NCI-H1092 (cell line): Measurements from ENCODE around the gene RGS2.

Experiments used
- DNase-seq: peaks from one replicate; lab custom pipeline; 2025; lab: John Stamatoyannopoulos, UW

The RGS2 gene, protein sequence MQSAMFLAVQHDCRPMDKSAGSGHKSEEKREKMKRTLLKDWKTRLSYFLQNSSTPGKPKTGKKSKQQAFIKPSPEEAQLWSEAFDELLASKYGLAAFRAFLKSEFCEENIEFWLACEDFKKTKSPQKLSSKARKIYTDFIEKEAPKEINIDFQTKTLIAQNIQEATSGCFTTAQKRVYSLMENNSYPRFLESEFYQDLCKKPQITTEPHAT

GRCh38 chr1:192808518-192809306, at the start of gene RGS2:
RGS2 (plus strand) TSS chr1:192809039; CDS start chr1:192809072, 33 bp downstream.
- peak; percentile 92 for DNase-seq

GRCh38 chr1:192759104-192759503, 49.7 kb upstream of the RGS2 start:
- no peak for DNase-seq

DNA sequence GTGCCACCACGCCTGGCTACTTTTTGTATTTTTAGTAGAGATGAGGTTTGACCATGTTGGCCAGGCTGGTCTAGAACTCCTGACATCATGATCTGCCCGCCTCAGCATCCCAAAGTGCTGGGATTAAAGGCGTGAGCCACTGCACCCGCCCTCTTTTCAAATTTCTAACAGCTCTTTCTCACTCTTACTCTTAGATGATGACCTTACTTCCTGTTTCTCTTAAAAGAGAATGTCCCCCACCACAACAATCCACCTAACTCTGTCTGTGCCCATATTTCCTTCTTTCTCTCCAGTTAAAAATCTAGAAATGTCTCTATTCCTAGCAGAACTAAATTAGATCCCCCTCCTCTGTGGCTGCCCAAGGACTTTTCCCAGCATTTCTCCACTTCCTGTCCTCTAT, 46.6 kb upstream of the RGS2 start:
- DNase-seq = no peak

DNA sequence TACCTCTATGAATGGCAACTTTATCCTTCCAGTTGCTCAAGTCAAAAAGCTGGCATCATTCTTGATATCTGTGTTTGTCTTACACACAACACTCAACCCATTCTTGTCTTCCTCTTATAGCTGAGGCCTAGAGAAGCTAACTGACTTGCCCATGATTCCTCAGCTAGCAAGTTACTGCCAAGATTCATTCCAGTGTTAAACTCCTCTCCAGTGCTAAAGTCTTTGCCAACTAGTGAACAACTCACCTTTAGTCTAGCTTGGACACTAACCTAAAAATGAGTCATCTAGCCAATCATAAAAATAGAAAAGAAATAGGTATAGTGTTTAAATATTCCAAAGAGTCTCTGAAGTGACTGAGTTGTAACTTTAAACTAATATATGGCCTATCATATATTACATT, 45.6 kb upstream of the RGS2 start:
- DNase-seq = no peak

DNA sequence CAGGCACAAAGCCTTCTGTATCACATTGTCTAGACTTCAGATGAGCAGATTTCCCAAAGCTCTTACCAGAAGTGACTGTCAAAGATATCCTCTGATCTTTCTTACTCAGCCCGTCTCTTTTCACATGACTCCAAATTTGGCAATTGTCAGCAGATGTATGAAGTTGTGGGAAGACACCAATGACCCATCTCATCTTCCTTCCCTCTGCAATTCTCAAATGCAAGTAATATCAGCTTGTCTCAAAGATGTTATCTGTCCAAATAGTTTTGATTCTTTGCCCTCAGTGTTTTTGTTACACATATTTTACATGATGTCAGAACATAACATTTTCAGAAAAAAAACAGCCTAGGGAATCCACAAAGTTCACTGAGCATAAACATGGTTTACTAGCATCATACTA, 45.1 kb upstream of the RGS2 start:
- no peak for DNase-seq

DNA sequence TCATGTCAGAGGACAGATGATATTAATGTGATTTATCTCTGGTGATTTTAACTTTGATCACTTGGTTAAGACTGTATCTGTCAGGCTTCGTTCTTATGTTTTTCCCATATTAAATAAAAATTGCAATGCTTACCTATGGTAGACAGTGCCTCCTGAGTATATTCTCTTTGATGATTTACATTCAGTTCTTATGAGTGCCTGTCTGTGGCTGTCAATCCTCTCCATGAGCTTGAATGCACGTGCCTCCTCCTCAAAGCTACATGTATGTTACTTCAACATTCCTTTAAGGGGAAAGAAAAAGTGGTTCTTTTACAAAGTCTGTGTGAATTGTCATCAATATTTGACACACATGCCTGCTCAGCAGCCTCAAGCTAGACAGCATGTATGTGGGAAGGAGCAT, 44.2 kb upstream of the RGS2 start:
- DNase-seq = no peak

DNA sequence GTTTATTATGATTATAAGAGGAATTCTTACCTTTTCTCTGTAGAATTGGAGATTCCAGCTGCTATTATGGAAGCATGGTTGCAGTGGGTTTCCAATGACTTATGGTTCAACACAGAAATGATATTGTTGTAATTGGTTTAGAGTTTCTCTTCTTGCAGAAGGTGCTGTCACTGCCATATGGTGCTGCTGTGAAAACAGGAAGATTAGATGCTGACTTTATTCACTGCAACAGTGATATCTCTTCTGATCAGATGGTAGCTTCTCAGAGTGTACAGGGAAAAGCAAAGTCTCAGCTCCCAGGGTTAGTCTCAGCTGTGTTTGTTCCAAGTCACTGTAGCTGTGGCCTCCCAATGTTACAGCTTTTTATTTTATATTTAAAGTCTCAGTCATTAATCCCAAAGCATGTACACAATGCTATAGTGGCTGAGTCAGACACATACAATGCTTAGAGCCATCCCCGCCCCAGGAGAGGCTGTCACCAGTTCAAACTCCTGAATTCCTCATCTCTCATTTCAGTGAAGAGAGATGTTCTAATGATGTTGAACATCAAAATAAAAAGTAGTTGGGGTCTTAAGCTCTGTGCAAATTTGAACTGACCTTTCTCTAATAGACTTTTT, 42.7 kb upstream of the RGS2 start:
- no peak for DNase-seq

- DNase-seq = no peak
Observed at GRCh38 chr1:192766876-192767275, 42.0 kb upstream of the RGS2 start.

DNA sequence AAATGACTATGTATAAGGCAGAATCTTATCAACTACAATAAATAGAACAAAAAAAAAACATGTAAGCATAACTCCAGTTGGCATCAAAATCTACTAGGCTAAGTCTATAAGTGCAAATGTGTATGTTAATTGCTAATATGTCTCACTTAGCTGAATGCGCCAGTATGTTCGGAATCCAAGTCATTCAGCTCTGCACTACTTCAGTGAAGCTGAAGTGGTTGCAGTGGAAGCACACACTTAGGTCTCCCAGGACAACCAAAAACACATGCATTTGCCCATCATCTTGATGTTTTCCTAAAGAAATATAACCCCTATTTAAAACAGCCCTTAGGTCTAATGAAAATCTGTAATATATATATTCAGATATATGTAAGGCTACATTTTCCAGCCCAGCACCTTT, 41.0 kb upstream of the RGS2 start:
- no peak for DNase-seq

- DNase-seq = no peak
Observed at GRCh38 chr1:192768463-192768862, 40.4 kb upstream of the RGS2 start.

- DNase-seq = no peak
Observed at GRCh38 chr1:192771341-192771740, 37.5 kb upstream of the RGS2 start.

- no peak for DNase-seq
Observed at GRCh38 chr1:192775631-192776030, 33.2 kb upstream of the RGS2 start.

GRCh38 chr1:192776206-192776605, 32.6 kb upstream of the RGS2 start:
- DNase-seq = no peak

DNA sequence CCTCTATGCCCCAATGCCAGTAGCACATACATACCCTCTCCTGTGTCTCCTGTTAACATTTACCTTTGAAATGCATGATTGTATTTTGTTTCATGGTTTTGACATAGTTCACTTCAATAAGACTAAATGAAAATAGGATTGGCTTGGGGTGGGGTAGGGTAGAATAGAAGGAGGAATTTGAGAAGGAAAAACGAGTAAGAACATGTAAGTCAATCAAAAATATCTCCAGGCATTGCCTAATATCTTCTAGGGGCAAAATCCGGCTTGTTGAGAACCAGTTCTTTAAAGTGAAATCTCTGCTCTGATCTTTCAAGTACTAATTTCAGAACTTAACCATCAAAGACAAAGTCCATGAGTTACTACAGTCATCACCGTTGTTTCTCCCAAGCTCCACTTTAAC, 31.8 kb upstream of the RGS2 start:
- no peak for DNase-seq

- no peak for DNase-seq
Observed at GRCh38 chr1:192783791-192784190, 25.0 kb upstream of the RGS2 start.

- no peak for DNase-seq
Observed at GRCh38 chr1:192784397-192784796, 24.4 kb upstream of the RGS2 start.

DNA sequence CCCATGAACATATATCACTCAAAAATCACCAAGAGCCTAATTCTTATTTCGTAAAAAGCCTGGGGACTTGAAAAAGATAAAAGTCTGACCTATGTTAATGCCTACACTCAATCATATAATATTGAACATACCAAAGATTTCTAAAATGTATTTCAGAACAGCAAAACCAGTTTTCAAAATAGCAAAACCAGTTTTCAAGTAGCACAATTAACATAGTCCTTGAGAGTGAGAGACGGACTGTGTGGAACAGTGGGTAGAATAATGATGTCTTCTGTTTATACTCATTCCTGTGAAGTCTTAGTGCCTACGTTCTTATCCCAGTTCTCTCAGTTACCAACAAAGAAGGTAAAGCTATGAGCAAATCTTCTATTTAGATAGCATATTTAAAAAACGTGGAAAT, 22.3 kb upstream of the RGS2 start:
- no peak for DNase-seq

DNA sequence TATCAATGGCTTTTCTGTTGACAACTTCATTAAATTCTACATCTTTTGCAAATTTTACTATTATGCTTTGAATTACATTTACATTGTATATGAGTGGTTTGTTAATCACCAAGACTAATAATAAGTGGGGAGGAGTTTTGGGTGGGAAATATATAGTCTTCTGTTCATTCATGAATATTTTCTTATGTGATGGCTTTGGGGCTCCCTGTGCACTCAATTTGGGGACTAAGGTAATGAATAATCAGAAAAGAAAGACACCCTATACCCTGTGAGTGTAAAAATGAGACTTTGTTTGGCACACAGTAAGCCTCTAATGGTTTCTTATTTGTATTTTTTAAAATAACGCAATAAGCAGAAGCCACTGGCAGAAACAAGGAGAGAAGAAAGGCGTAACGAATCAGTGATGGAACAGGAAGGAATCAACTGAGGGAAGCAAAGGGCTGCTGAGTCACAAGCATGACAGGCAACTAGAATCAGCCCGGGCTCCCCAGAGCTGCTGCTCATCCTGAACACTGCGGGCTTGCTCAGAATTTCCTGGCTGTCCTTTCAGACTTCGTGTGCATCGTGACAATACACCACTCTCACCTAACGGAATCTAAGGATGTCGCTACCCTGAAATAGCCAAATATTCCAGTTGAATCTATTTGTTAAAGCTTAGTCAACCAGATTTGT, 20.8 kb upstream of the RGS2 start:
- no peak for DNase-seq

- no peak for DNase-seq
Observed at GRCh38 chr1:192789871-192790270, 19.0 kb upstream of the RGS2 start.

GRCh38 chr1:192792628-192793027, 16.2 kb upstream of the RGS2 start:
- no peak for DNase-seq

DNA sequence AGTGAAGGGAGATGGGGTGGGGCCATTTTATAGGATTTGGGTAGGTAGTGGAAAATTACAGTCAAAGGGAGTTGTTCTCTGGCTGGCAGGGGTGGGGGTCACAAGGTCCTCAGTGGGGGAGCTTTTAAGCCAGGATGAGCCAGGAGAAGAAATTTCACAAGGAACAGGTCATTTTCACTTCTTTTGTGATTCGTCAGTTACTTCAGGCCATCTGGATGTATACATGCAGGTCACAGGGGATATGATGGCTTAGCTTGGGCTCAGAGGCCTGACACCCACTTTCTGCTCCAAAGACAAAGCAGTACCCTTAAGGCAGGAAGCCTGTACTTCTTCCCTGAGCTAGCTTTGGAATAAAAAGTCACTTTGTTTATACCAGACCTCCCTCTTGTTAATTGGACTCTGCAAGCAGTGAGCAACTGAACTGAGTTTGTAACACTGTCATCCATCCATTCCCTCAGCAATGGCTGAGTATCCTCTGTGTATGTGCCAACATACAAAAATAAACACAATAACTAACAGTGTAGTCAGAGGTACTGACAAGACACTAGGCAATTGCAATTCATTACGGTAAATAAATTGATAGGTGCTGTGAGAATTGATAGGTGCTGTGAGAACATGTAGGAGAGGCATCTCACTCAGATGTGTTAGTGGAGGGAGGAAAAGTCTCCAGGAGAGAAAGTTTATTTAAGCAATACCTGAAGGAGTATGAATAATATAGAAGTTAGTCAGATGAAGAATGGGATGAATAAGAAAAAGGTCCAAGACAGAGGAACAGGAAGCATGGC, 14.7 kb upstream of the RGS2 start:
- no peak for DNase-seq

DNA sequence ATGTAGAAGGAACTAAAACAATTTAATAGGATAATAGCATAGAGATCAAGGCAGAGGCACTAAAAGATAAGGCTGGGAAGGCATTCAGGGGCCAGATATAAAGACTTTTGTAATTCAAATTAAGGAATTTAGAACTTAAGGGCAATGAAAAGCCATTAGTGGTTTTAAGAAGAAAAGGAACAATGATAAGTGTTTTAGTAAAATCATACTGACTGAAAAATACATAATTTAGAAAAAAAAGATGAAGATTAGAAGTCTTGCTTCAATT, 14.1 kb upstream of the RGS2 start:
- DNase-seq = no peak
